ENCODE data around the gene CTSO.

The CTSO gene

GRCh38 chr4:155943605-155944291, 9.9 kb downstream of the CTSO start:
- Histone ChIP-seq H3K4me2 (ENCODE audit: low read length) (no peak overlapping the region), H3K4me3 (ENCODE audit: low read length) (no peak overlapping the region), H3K79me2 (ENCODE audit: control insufficient read depth, low read length) (no peaks in the 10 kb centered on the region), H3K9me2 (replicated peaks; ENCODE audit: control insufficient read depth, low read length) (no peaks in the 10 kb centered on the region), H3K27ac (ENCODE audit: low read depth, low read length) (no peak overlapping the region), H3F3A (ENCODE audit: control insufficient read depth, insufficient read depth) (no peaks in the 10 kb centered on the region), H3K36me3 (ENCODE audit: control insufficient read depth, low read length) (no peaks in the 10 kb centered on the region), H4K20me1 (ENCODE audit: control insufficient read depth, insufficient read depth, low read depth, low read length) (no peaks in the 10 kb centered on the region), H3K27me3 (ENCODE audit: control insufficient read depth, low read length) (no peaks in the 10 kb centered on the region), H3K9me3 (ENCODE audit: control insufficient read depth, insufficient read depth, low read length) (no peaks in the 10 kb centered on the region), H3K4me1 (ENCODE audit: control insufficient read depth, low read length) (no peaks in the 10 kb centered on the region)
- TF ChIP-seq EZH2phosphoT487 (IDR thresholded peaks at IDR 0.05; ENCODE audit: borderline replicate concordance, low read length) = no peak
- no peak for TF ChIP-seq CTCF (IDR thresholded peaks at IDR 0.05; ENCODE audit: low read depth, low read length, poor library complexity, severe bottlenecking)

- Histone ChIP-seq H3K9me3 (ENCODE audit: control insufficient read depth, insufficient read depth, low read length) (no peaks in the 10 kb centered on the region), H3K79me2 (ENCODE audit: control insufficient read depth, low read length) (no peaks in the 10 kb centered on the region), H3K27ac (ENCODE audit: low read depth, low read length) (no peak overlapping the region), H3K4me3 (ENCODE audit: low read length) (no peak overlapping the region), H3K4me2 (ENCODE audit: low read length) (no peak overlapping the region), H4K20me1 (ENCODE audit: control insufficient read depth, insufficient read depth, low read depth, low read length) (no peaks in the 10 kb centered on the region), H3K9me2 (replicated peaks; ENCODE audit: control insufficient read depth, low read length) (no peaks in the 10 kb centered on the region), H3K27me3 (ENCODE audit: control insufficient read depth, low read length) (no peaks in the 10 kb centered on the region), H3K36me3 (ENCODE audit: control insufficient read depth, low read length) (no peaks in the 10 kb centered on the region), H3K4me1 (ENCODE audit: control insufficient read depth, low read length) (no peaks in the 10 kb centered on the region), H3F3A (ENCODE audit: control insufficient read depth, insufficient read depth) (no peaks in the 10 kb centered on the region)
- TF ChIP-seq EZH2phosphoT487 (IDR thresholded peaks at IDR 0.05; ENCODE audit: borderline replicate concordance, low read length) = no peak
- TF ChIP-seq CTCF (IDR thresholded peaks at IDR 0.05; ENCODE audit: low read depth, low read length, poor library complexity, severe bottlenecking) = no peak
These were observed 11.8 kb downstream of the CTSO start for GRCh38 chr4:155941820-155942219.

- no peaks in the 10 kb centered on the region for H3K79me2 ChIP-seq (ENCODE audit: control insufficient read depth, low read length)
- no peaks in the 10 kb centered on the region for H4K20me1 ChIP-seq (ENCODE audit: control insufficient read depth, insufficient read depth, low read depth, low read length)
- H3K4me3 ChIP-seq (ENCODE audit: low read length) = no peak overlapping the region
- no peaks in the 10 kb centered on the region for H3K36me3 ChIP-seq (ENCODE audit: control insufficient read depth, low read length)
- H3K9me3 ChIP-seq (ENCODE audit: control insufficient read depth, insufficient read depth, low read length) = no peaks in the 10 kb centered on the region
- no peak overlapping the region for H3K4me2 ChIP-seq (ENCODE audit: low read length)
- H3K27me3 ChIP-seq (ENCODE audit: control insufficient read depth, low read length) = no peaks in the 10 kb centered on the region
- H3K4me1 ChIP-seq (ENCODE audit: control insufficient read depth, low read length) = no peaks in the 10 kb centered on the region
- no peaks in the 10 kb centered on the region for H3F3A ChIP-seq (ENCODE audit: control insufficient read depth, insufficient read depth)
- H3K27ac ChIP-seq (ENCODE audit: low read depth, low read length) = no peak overlapping the region
- TF ChIP-seq EZH2phosphoT487 (IDR thresholded peaks at IDR 0.05; ENCODE audit: borderline replicate concordance, low read length) (no peak), CTCF (IDR thresholded peaks at IDR 0.05; ENCODE audit: low read depth, low read length, poor library complexity, severe bottlenecking) (no peak)
- H3K9me2 ChIP-seq (replicated peaks; ENCODE audit: control insufficient read depth, low read length) = no peaks in the 10 kb centered on the region
These were observed 12.4 kb downstream of the CTSO start for GRCh38 chr4:155941085-155941790.

Data from DOHH2 (cell line).